Neural progenitor cell (in vitro differentiated cells): Measurements from ENCODE around the gene TSR3.

Source experiments
- CTCF ChIP-seq: fragments of 200-600 bp; sonication (generic); IDR thresholded peaks from 2 replicates; pipeline ENCODE4 v1.5.1; 2017; ENCODE audit warnings: antibody characterized with exemption, mild to moderate bottlenecking
- EZH2phosphoT487 ChIP-seq: fragments of 200-600 bp; sonication (generic); IDR thresholded peaks from 2 replicates; pipeline ENCODE4 v1.6.1; 2017; ENCODE audit warnings: antibody characterized with exemption

- TF ChIP-seq CTCF, result no peak
- TF ChIP-seq EZH2phosphoT487, result no peak
Observed at GRCh38 chr16:1349351-1349750, 2.3 kb downstream of the TSR3 start.
